Fibroblast of skin of back (primary cell): ENCODE measurements around the gene RHOG. TPM values are rescaled to one million over a fixed set of nuclear protein-coding genes. Genes with fewer than 3 reads are reported as not detected.
"Not testable (repeated sequence)": the region's sequence is repeated elsewhere in the genome, so short reads cannot be mapped to it uniquely, and the experiment has no call there.

Experiments
- DNase-seq: peaks from one replicate; pipeline ENCODE4 v3.0.0-alpha.2; 2013
- polyA plus RNA-seq, 2 experiments: library from polyadenylated mRNA; unstranded; fragments of 120-200 nt; gene quantifications; one replicate each; pipeline ENCODE4 v1.2.1, GENCODE V29; 2013; ENCODE audit not compliant: insufficient read length in 2 of 2

Gene RHOG
- 82.7 TPM for polyA plus RNA-seq (2013, experiment 1 of 2; ENCODE audit: insufficient read length)
- polyA plus RNA-seq (2013, experiment 2 of 2; ENCODE audit: insufficient read length) = 52.7 TPM

- DNase-seq = peak; percentile 92
Measured at GRCh38 chr11:3840870-3841425, at the start of gene RHOG. TSS of gene RHOG (minus strand) at chr11:3840959. CDS start at chr11:3828138, 12,821 bp downstream.

- DNase-seq = no peak
Measured at GRCh38 chr11:3890014-3890413, 49.3 kb upstream of the RHOG start.

- no peak for DNase-seq
Measured at GRCh38 chr11:3888876-3889275, 48.1 kb upstream of the RHOG start.

GRCh38 chr11:3886985-3887384, 46.2 kb upstream of the RHOG start:
- DNase-seq = no peak

GRCh38 chr11:3885855-3886254, 45.1 kb upstream of the RHOG start:
- peak; percentile 12 for DNase-seq

GRCh38 chr11:3882655-3883054, 41.9 kb upstream of the RHOG start:
- no peak for DNase-seq

- DNase-seq = peak; percentile 38
Measured at GRCh38 chr11:3880724-3881123, 40.0 kb upstream of the RHOG start.

GRCh38 chr11:3879967-3880542, 39.3 kb upstream of the RHOG start:
- DNase-seq = no peak

GRCh38 chr11:3879216-3879966, 38.6 kb upstream of the RHOG start:
- DNase-seq = no peak

GRCh38 chr11:3878258-3878584, 37.5 kb upstream of the RHOG start:
- DNase-seq = no peak

GRCh38 chr11:3877364-3878257, 36.9 kb upstream of the RHOG start:
- no peak for DNase-seq

- no peak for DNase-seq
Measured at GRCh38 chr11:3876613-3877012, 35.9 kb upstream of the RHOG start.

- no peak for DNase-seq
Measured at GRCh38 chr11:3873712-3874349, 33.1 kb upstream of the RHOG start.

- no peak for DNase-seq
Measured at GRCh38 chr11:3867209-3868091, 26.7 kb upstream of the RHOG start.

GRCh38 chr11:3866836-3867208, 26.1 kb upstream of the RHOG start:
- no peak for DNase-seq

- no peak for DNase-seq
Measured at GRCh38 chr11:3866206-3866605, 25.4 kb upstream of the RHOG start.

GRCh38 chr11:3865388-3866193, 24.8 kb upstream of the RHOG start:
- DNase-seq = peak; percentile 60

- no peak for DNase-seq
Measured at GRCh38 chr11:3861683-3862082, 20.9 kb upstream of the RHOG start.

- not testable (repeated sequence) for DNase-seq
Measured at GRCh38 chr11:3860898-3861393, 20.2 kb upstream of the RHOG start.

- DNase-seq = no peak
Measured at GRCh38 chr11:3860375-3860774, 19.6 kb upstream of the RHOG start.
